Bronchus fibroblast of lung (primary cell): ENCODE results near the gene CPA5. TPM values are rescaled to one million over a fixed set of nuclear protein-coding genes. Genes with fewer than 3 reads are reported as not detected.

ENCODE experiments used
- total RNA-seq: library from RNA; depleted of rRNA; stranded (reverse); fragments of >200 nt; gene quantifications from 2 replicates; pipeline ENCODE4 v1.2.3, GENCODE V29; 2015

Gene CPA5
- not detected in 2 replicates for total RNA-seq

GRCh38 chr7:130344271-130344866, at the start of gene CPA5:
Gene CPA5 (plus strand): TSS chr7:130344816. CDS start chr7:130346486, 1,670 bp downstream.

GRCh38 chr7:130379921-130380860, 35.6 kb downstream of the CPA5 start, which contains the start of gene CPA1:
Gene CPA1 (plus strand): TSS chr7:130380494. CDS start chr7:130380521, 27 bp downstream.

Other genes with a start within 250 kb of the CPA5 start
- 13.1 and 13.6 TPM in 2 replicates for gene TMEM209, start 139.4 kb upstream of the CPA5 start, total RNA-seq
- 0.15 TPM in 1 of 2 replicates, not detected in the other for gene SSMEM1, start 137.0 kb upstream of the CPA5 start, total RNA-seq
- not detected in 2 replicates for gene CPA2, start 78.0 kb upstream of the CPA5 start, total RNA-seq
- 26.7 and 28.1 TPM in 2 replicates for gene CPA4, start 51.7 kb upstream of the CPA5 start, total RNA-seq
- gene CPA1, start 35.7 kb downstream of the CPA5 start, total RNA-seq, result under 0.01 TPM in 1 of 2 replicates, not detected in the other
- 21.7 and 23.5 TPM in 2 replicates for gene CEP41, start 96.2 kb downstream of the CPA5 start, total RNA-seq
- gene MEST, start 147.3 kb downstream of the CPA5 start, total RNA-seq, result 82.5 and 84.1 TPM in 2 replicates